Upper lobe of left lung (tissue), 4 donors: Measurements from ENCODE around the gene PNPLA7.

Experiments used
- CTCF ChIP-seq, 6 experiments: fragments of 450-650 bp in 4 of 6; fragments of 200-600 bp in 2 of 6; sonication (generic) in 2 of 6; IDR thresholded peaks; one replicate each; pipeline ENCODE4 v1.5.1; 2016 to 2019; ENCODE audit warnings: antibody characterized with exemption in 6 of 6
- EP300 ChIP-seq, 4 donors: sonication (generic); formaldehyde crosslinking; IDR thresholded peaks; one replicate each; pipeline ENCODE4 v1.5.1; 2017; ENCODE audit warnings: antibody characterized with exemption in 4 of 4, control low read depth in 2 of 4
- POLR2A ChIP-seq, 4 donors: fragments of 450-650 bp; IDR thresholded peaks; one replicate each; pipeline ENCODE4 v1.5.1; 2016 to 2017; ENCODE audit warnings: antibody characterized with exemption in 4 of 4, mild to moderate bottlenecking in 2 of 4
- POLR2AphosphoS5 ChIP-seq, 2 donors: sonication (generic); formaldehyde crosslinking; IDR thresholded peaks; one replicate each; pipeline ENCODE4 v1.5.1; 2017; ENCODE audit warnings: antibody characterized with exemption in 2 of 2

DNA sequence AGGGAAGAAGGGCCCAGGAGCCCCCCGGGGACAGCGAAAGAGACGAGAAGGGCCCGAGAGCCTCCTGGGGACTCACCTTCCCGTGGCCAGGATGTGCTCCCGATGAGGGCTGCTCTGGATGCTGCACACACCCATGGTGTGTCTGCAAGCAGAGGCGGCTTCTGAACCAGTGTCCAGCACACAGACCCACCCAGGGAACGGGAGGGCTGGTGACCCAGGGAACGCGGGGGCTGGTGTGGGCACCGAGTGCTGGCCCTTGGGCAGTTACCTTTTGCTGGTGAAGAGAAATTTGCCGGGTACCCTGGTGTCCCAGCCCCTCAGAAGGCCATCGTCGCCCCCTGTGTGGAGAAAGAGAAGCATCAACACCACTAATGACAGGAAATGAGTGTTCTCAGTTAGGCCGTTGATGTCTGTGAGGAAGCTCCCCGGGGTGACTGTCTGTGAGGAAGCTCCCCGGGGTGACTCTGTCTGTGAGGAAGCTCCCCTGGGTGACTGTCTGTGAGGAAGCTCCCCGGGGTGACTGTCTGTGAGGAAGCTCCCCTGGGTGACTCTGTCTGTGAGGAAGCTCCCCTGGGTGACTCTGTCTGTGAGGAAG is 14.7 kb upstream of the PNPLA7 start:
- TF ChIP-seq EP300 (IDR thresholded peaks at IDR 0.05) (no peak), CTCF (IDR thresholded peaks at IDR 0.05) (no peak), POLR2AphosphoS5 (IDR thresholded peaks at IDR 0.05) (no peak), POLR2A (IDR thresholded peaks at IDR 0.05) (no peak)
